ENCODE results near the gene P2RY14. TPM values are rescaled to one million over a fixed set of nuclear protein-coding genes. Genes with fewer than 3 reads are reported as not detected.

P2RY14 gene
- total RNA-seq = 1 to 10 TPM; 1.1 to 2.8 TPM
- polyA plus RNA-seq = 1 to 10 TPM in 1 of 2 donors, under 1 TPM in 1; 0.97 to 1.8 TPM
- long read RNA-seq, donor 1 = 0 reads
- long read RNA-seq, donor 2, partial matches to known transcripts = 0 of 7 reads
- long read RNA-seq, donor 2, other reads (novel, unspliced or antisense) = 7 of 7 reads

DNA sequence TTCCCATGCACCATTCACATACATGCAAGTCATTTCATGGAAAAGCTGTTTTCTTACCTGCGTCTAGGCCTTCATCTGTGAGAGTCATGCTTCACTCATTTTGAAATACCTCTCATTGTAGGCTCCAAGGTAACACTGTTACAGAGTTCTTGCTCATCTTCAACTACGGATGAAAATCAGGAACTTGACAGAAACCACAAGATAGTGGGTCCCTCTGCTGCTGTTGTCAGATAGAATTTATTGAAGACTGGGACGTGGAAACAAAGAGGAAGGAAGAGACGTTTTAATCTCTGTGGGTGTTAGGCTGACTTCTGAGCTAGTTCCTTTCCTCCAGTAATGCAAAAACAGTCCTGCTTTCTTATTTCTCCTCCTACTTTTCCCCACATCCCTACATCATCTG is at the start of gene P2RY14:
TSS of gene P2RY14 (minus strand) at position 313 of the 400 bp plus-strand sequence. CDS start 64,226 bp downstream, outside the sequence.
- Histone ChIP-seq H3K4me3 (ENCODE audit: low read length in 2 of 2) (no peak within 1 kb of the TSS), H3K36me3 (ENCODE audit: control insufficient read depth in 1 of 2, insufficient read depth in 2 of 2, low read length in 1 of 2) (no peaks in the 10 kb centered on the region), H3K27ac (ENCODE audit: low read depth in 1 of 2, low read length in 2 of 2) (no peak within 1 kb of the TSS), H3K27me3 (ENCODE audit: control insufficient read depth in 1 of 2, insufficient read depth in 2 of 2, low read length in 1 of 2) (no peaks in the 10 kb centered on the region), H3K9me3 (ENCODE audit: control insufficient read depth, low read length) (no peaks in the 10 kb centered on the region), H3K4me1 (ENCODE audit: control insufficient read depth in 1 of 2, insufficient read depth in 2 of 2, low read length in 2 of 2) (peaks cover 0 to 1% of the 10 kb centered on the region in 2 donors)
- no peak for DNase-seq
- intact Hi-C loops (cut with DNase I) = loop anchor here in 1 of 2 donors (10.0 kb wide), 1 partner anchor 483 kb away; no protein-coding TSS in a partner anchor
- ATAC-seq (ENCODE audit: low FRiP score) = no peak
- 65 to 68% methylated on average over 4 of the region's 4 CpGs for WGBS, 2 donors

DNA sequence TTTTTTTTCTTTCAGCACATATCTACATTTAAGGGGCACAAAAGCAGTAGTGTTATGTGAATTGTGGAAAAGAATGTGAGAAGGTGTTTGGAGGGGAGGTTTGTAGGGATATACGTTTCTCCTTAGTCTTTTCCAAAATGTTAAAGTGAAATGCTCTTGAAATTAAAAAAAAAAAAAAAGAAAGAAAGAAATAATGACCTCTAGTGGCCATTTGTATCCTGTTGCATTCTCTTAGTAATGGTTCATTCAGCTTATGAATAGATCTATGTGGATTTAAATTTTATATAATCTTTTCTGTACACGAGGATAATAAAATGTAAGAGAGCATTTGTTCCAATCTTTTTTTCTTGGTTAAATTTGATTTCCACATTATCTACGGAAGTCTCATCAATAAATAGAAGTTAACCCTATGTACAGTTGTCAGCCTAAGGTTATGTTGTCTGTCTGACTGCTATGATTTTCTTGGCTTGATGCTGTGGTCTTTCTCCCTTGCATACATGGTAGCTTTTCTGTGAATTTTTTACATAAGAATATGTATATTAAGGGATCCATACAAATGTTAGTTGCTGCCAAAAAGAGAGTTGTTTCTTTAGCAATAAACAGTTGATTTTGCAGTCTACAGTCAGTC is 49.3 kb upstream of the P2RY14 start:
- Histone ChIP-seq H3K4me1 (ENCODE audit: control insufficient read depth in 1 of 2, insufficient read depth in 2 of 2, low read length in 2 of 2) (no peaks in the 10 kb centered on the region), H3K27me3 (ENCODE audit: control insufficient read depth in 1 of 2, insufficient read depth in 2 of 2, low read length in 1 of 2) (no peaks in the 10 kb centered on the region), H3K36me3 (ENCODE audit: control insufficient read depth in 1 of 2, insufficient read depth in 2 of 2, low read length in 1 of 2) (no peaks in the 10 kb centered on the region), H3K9me3 (ENCODE audit: control insufficient read depth, low read length) (no peaks in the 10 kb centered on the region), H3K4me3 (ENCODE audit: low read length in 2 of 2) (no peak overlapping the region), H3K27ac (ENCODE audit: low read depth in 1 of 2, low read length in 2 of 2) (no peak overlapping the region)
- intact Hi-C loops (cut with DNase I) = loop anchor here in 1 of 2 donors (5.0 kb wide), 1 partner anchor 100 kb away; no protein-coding TSS in a partner anchor
- DNase-seq (no peak), ATAC-seq (ENCODE audit: low FRiP score) (no peak)
- WGBS, 2 donors = 15 to 16% methylated on average over 3 of the region's 3 CpGs

DNA sequence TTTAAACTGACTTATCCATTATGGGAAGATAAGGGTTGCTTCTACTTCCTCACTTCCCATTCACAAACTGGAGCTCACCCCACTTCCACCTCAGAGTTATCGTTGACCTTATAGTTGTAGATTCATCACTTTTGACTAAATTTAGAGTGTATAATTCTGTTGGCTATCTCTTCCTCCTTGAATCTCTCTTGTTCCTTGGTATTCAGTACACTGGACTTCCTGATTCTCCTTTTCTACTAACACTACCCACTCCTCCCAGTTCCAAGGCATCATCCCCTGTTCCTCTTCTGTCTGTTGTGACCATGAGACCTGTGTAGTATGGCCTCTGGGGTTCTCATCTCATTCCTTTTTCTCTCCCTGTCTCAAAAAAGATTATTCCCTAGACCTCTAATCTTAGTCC is 44.2 kb upstream of the P2RY14 start:
- DNase-seq (no peak), ATAC-seq (ENCODE audit: low FRiP score) (no peak)
- H3K27ac ChIP-seq (ENCODE audit: low read depth in 1 of 2, low read length in 2 of 2) = no peak overlapping the region
- H3K4me3 ChIP-seq (ENCODE audit: low read length in 2 of 2) = no peak overlapping the region
- 97 to 100% methylated on average over 1 of the region's 1 CpG for WGBS, 2 donors
- H3K4me1 ChIP-seq (ENCODE audit: control insufficient read depth in 1 of 2, insufficient read depth in 2 of 2, low read length in 2 of 2) = no peaks in the 10 kb centered on the region
- H3K9me3 ChIP-seq (ENCODE audit: control insufficient read depth, low read length) = no peaks in the 10 kb centered on the region
- intact Hi-C loops (cut with DNase I) = no loop called here
- no peaks in the 10 kb centered on the region for H3K36me3 ChIP-seq (ENCODE audit: control insufficient read depth in 1 of 2, insufficient read depth in 2 of 2, low read length in 1 of 2)
- no peaks in the 10 kb centered on the region for H3K27me3 ChIP-seq (ENCODE audit: control insufficient read depth in 1 of 2, insufficient read depth in 2 of 2, low read length in 1 of 2)

DNA sequence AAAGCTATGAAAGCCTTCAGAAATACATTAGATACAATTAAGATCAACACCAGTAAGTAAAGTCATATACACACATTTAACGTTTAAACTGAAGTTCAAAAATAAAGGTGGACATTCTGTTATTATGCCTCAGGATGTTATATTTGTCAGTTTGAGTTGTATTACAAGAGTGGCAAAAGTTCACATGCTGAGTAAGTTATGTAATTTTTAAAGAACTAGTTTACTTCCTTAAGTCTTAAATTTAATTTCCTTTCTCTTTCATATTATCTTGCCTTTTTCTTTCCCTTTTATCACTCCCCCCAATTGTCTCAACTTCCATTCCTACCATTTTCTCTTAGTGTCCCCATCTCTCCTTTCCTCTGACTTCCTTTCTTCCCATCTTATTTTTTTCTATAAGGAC is 43.2 kb upstream of the P2RY14 start:
- DNase-seq (no peak), ATAC-seq (ENCODE audit: low FRiP score) (no peak)
- Histone ChIP-seq H3K9me3 (ENCODE audit: control insufficient read depth, low read length) (no peaks in the 10 kb centered on the region), H3K4me3 (ENCODE audit: low read length in 2 of 2) (no peak overlapping the region), H3K36me3 (ENCODE audit: control insufficient read depth in 1 of 2, insufficient read depth in 2 of 2, low read length in 1 of 2) (no peaks in the 10 kb centered on the region), H3K4me1 (ENCODE audit: control insufficient read depth in 1 of 2, insufficient read depth in 2 of 2, low read length in 2 of 2) (no peaks in the 10 kb centered on the region), H3K27ac (ENCODE audit: low read depth in 1 of 2, low read length in 2 of 2) (no peak overlapping the region), H3K27me3 (ENCODE audit: control insufficient read depth in 1 of 2, insufficient read depth in 2 of 2, low read length in 1 of 2) (no peaks in the 10 kb centered on the region)
- 61 to 75% methylated on average over 1 of the region's 1 CpG for WGBS, 2 donors
- intact Hi-C loops (cut with DNase I) = no loop called here

DNA sequence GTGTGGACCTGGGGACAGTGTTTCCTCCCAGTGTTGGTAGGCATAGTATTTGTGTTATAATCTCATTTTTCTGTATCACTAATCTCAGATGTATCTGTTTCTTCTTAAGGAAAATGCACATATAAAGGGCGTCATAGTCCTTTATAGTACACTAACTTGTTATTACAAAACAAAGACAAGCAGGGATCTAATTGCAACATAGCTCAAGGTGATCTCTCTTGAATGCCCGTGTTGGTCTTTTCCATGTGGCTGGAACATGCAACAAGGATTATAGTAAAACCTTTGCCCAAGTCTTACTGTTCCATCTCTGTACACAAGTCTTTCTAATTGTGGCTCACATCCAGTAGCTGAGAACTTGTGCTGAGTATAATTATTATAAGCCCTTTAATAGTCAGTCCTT is 41.8 kb upstream of the P2RY14 start:
- Histone ChIP-seq H3K36me3 (ENCODE audit: control insufficient read depth in 1 of 2, insufficient read depth in 2 of 2, low read length in 1 of 2) (no peaks in the 10 kb centered on the region), H3K27ac (ENCODE audit: low read depth in 1 of 2, low read length in 2 of 2) (no peak overlapping the region), H3K27me3 (ENCODE audit: control insufficient read depth in 1 of 2, insufficient read depth in 2 of 2, low read length in 1 of 2) (no peaks in the 10 kb centered on the region), H3K4me1 (ENCODE audit: control insufficient read depth in 1 of 2, insufficient read depth in 2 of 2, low read length in 2 of 2) (no peaks in the 10 kb centered on the region), H3K9me3 (ENCODE audit: control insufficient read depth, low read length) (no peaks in the 10 kb centered on the region), H3K4me3 (ENCODE audit: low read length in 2 of 2) (no peak overlapping the region)
- ATAC-seq (ENCODE audit: low FRiP score) (no peak), DNase-seq (no peak)
- intact Hi-C loops (cut with DNase I) = no loop called here
- WGBS, 2 donors = 95 to 96% methylated on average over 2 of the region's 2 CpGs

DNA sequence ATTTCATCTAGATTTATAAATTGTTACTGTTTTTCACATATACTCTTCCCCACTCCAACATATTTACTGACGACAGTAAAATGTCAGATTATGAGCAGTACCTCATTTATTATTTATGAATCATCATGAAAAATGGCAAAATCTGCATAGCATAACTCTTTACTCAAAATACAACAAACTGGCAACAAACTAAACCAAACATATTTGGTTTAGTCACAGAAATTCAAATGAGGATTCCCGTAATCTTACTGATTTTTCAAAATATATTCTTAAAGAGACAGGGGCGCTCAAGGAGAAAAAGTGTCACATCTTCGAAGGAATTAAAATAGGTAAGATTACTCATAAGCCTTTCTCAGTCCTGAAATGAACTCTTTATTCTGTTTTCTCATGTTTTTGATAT is 41.3 kb upstream of the P2RY14 start:
- intact Hi-C loops (cut with DNase I) = no loop called here
- 85 to 90% methylated on average over 4 of the region's 4 CpGs for WGBS, 2 donors
- no peaks in the 10 kb centered on the region for H3K9me3 ChIP-seq (ENCODE audit: control insufficient read depth, low read length)
- ATAC-seq (ENCODE audit: low FRiP score) (no peak), DNase-seq (no peak)
- H3K4me3 ChIP-seq (ENCODE audit: low read length in 2 of 2) = no peak overlapping the region
- no peaks in the 10 kb centered on the region for H3K4me1 ChIP-seq (ENCODE audit: control insufficient read depth in 1 of 2, insufficient read depth in 2 of 2, low read length in 2 of 2)
- H3K27ac ChIP-seq (ENCODE audit: low read depth in 1 of 2, low read length in 2 of 2) = no peak overlapping the region
- H3K36me3 ChIP-seq (ENCODE audit: control insufficient read depth in 1 of 2, insufficient read depth in 2 of 2, low read length in 1 of 2) = no peaks in the 10 kb centered on the region
- H3K27me3 ChIP-seq (ENCODE audit: control insufficient read depth in 1 of 2, insufficient read depth in 2 of 2, low read length in 1 of 2) = no peaks in the 10 kb centered on the region

DNA sequence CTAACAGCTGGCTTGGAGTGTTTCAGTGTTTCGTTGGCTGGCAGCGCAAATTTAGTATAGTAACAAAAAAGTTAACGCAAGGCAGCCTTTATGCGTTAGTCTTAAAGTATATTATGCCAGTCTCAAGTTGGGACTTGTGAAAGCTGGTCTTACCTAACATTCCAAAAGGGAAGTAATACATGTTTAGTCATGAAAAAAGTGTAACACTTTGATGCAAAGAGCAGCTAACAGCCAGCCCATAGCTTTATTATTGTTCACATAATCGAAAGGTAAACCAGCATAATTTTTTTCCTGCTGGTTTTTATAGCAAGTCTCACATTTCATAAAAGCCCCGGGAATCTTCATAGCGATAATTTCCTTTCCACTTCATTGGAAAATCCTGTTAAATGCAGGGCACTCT is 40.6 kb upstream of the P2RY14 start:
- DNase-seq (no peak), ATAC-seq (ENCODE audit: low FRiP score) (no peak)
- intact Hi-C loops (cut with DNase I) = no loop called here
- WGBS, 2 donors = 91 to 92% methylated on average over 7 of the region's 7 CpGs
- no peaks in the 10 kb centered on the region for H3K27me3 ChIP-seq (ENCODE audit: control insufficient read depth in 1 of 2, insufficient read depth in 2 of 2, low read length in 1 of 2)
- no peaks in the 10 kb centered on the region for H3K36me3 ChIP-seq (ENCODE audit: control insufficient read depth in 1 of 2, insufficient read depth in 2 of 2, low read length in 1 of 2)
- H3K4me1 ChIP-seq (ENCODE audit: control insufficient read depth in 1 of 2, insufficient read depth in 2 of 2, low read length in 2 of 2) = no peaks in the 10 kb centered on the region
- no peak overlapping the region for H3K27ac ChIP-seq (ENCODE audit: low read depth in 1 of 2, low read length in 2 of 2)
- H3K9me3 ChIP-seq (ENCODE audit: control insufficient read depth, low read length) = no peaks in the 10 kb centered on the region
- no peak overlapping the region for H3K4me3 ChIP-seq (ENCODE audit: low read length in 2 of 2)

DNA sequence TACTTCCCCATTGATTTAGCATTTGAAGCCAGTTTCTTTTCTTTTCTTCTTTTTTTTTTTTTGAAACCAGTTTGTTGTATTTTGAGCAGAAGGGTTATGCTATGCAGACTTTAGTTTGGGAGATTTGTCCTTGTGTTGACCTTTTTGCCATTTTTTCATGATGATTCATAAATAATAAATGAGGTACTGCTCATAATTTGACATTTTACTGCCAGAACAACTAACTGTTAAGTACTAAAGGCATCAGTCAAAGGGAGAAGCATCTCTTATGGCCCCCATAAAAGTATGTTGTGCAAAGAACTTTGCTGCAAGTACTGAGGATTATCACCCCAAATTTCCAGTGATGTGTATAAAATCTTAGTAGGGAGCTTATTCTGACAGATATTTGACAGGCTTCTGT is 40.0 kb upstream of the P2RY14 start:
- intact Hi-C loops (cut with DNase I) = no loop called here
- no peaks in the 10 kb centered on the region for H3K9me3 ChIP-seq (ENCODE audit: control insufficient read depth, low read length)
- H3K36me3 ChIP-seq (ENCODE audit: control insufficient read depth in 1 of 2, insufficient read depth in 2 of 2, low read length in 1 of 2) = no peaks in the 10 kb centered on the region
- H3K27ac ChIP-seq (ENCODE audit: low read depth in 1 of 2, low read length in 2 of 2) = no peak overlapping the region
- H3K27me3 ChIP-seq (ENCODE audit: control insufficient read depth in 1 of 2, insufficient read depth in 2 of 2, low read length in 1 of 2) = no peaks in the 10 kb centered on the region
- H3K4me1 ChIP-seq (ENCODE audit: control insufficient read depth in 1 of 2, insufficient read depth in 2 of 2, low read length in 2 of 2) = no peaks in the 10 kb centered on the region
- H3K4me3 ChIP-seq (ENCODE audit: low read length in 2 of 2) = no peak overlapping the region
- ATAC-seq (ENCODE audit: low FRiP score) (no peak), DNase-seq (no peak)

DNA sequence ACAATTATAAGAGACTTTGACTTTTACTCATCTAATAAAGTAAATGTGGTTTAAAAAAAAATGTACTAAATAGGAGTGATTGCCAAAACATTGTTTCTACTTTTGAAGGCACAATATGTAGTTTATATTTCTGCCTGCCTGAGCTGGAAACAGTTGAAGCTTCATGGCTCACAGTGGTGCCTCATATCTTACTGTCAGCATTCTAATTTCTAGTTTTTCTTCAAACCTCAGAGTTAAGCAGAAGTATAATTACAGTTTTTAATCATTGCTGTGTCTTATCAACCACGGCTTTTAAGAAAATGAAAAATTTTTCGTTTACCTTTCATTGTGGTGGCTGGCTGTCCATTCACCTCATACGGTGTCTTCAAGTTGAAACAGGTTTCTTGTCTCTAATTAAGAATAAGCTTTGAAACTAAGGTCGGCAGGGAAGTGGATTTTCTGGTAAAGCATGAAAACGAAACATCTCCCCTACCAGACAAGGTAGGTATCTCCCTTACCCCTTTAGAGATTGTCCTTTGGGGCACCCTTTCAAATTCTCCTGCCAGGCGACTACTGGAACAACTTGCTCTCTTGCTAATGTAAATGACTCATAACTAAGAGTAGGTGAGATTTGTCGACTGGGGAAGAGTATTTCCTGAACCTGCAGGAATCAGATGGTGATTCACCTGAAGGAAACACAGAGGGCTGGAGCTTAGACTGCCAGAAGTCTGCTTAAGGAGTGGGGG is 38.1 kb upstream of the P2RY14 start, which contains the start of gene GPR87:
TSS of gene GPR87 (minus strand) at position 554 of the 725 bp plus-strand sequence. CDS start 16,720 bp downstream, outside the sequence.
- ATAC-seq (ENCODE audit: low FRiP score) (no peak), DNase-seq (no peak)
- H3K27me3 ChIP-seq (ENCODE audit: control insufficient read depth in 1 of 2, insufficient read depth in 2 of 2, low read length in 1 of 2) = no peaks in the 10 kb centered on the region
- no peak within 1 kb of the TSS for H3K4me3 ChIP-seq (ENCODE audit: low read length in 2 of 2)
- 73 to 80% methylated on average over 7 of the region's 7 CpGs for WGBS, 2 donors
- H3K36me3 ChIP-seq (ENCODE audit: control insufficient read depth in 1 of 2, insufficient read depth in 2 of 2, low read length in 1 of 2) = no peaks in the 10 kb centered on the region
- no peaks in the 10 kb centered on the region for H3K9me3 ChIP-seq (ENCODE audit: control insufficient read depth, low read length)
- H3K4me1 ChIP-seq (ENCODE audit: control insufficient read depth in 1 of 2, insufficient read depth in 2 of 2, low read length in 2 of 2) = no peaks in the 10 kb centered on the region
- intact Hi-C loops (cut with DNase I) = no loop called here
- H3K27ac ChIP-seq (ENCODE audit: low read depth in 1 of 2, low read length in 2 of 2) = no peak within 1 kb of the TSS
